K562 (cell line): Measurements from ENCODE around the gene ASCL2. TPM values are rescaled to one million over a fixed set of nuclear protein-coding genes. Genes with fewer than 3 reads are reported as not detected.

Experiments
- ATAC-seq: fragments of 200-7000 bp; cut with Tn5 transposase; 3 replicates; pipeline ENCODE4 v1.9.1; 2020; ENCODE audit warnings: moderate library complexity
- BruUV-seq: library from RNA; stranded (reverse); fragments of 400-500 nt; replicated peaks from 2 replicates; lab custom pipeline; 2021; lab: Mats Ljungman, UMichigan
- CTCF ChIA-PET: fragments of 300-600 bp; formaldehyde crosslinking; extraction: SDS; loops from one replicate; lab custom pipeline; 2021; ENCODE audit warnings: low intra/inter-chr PET ratio; lab: Yijun Ruan, JAX
- POLR2A ChIA-PET: fragments of 300-600, 350-650 bp; sonication (Branson Sonifier 250); formaldehyde crosslinking; extraction: SDS; loops from one replicate; lab custom pipeline; 2021; ENCODE audit warnings: antibody characterized with exemption, inconsistent platforms; lab: Yijun Ruan, JAX
- DNase-seq, 4 experiments: peaks; one replicate each; pipeline versions ENCODE4 v3.0.0 to v3.0.0-alpha.2; 2011 to 2018; ENCODE audit warnings: low spot score in 3 of 4, mixed read lengths in 3 of 4; ENCODE audit errors: extremely low read depth in 1 of 4
- FAIRE-seq: peaks from 2 replicates; lab custom pipeline; 2011; peaks lifted over from hg19 to GRCh38; lab: Jason Lieb, UNC
- H2AFZ ChIP-seq: 2 replicates; pipeline ENCODE4 v1.6.0; 2011; ENCODE audit warnings: low read depth, low read length, control low read depth, inconsistent platforms
- H3K27ac ChIP-seq: fragments of 200-600 bp; 3 replicates; pipeline ENCODE4 v1.8.0; 2011; ENCODE audit warnings: low read depth, mild to moderate bottlenecking, control low read depth, inconsistent platforms, low read length, moderate library complexity, mixed read lengths; ENCODE audit errors: extremely low read depth
- H3K27me3 ChIP-seq, 2 experiments: fragments of 300-600 bp in 1 of 2; 2 replicates in 1 of 2; 3 replicates in 1 of 2; pipeline versions ENCODE4 v1.6.0 to v1.8.0; 2011; ENCODE audit warnings: inconsistent platforms in 2 of 2, low read length in 2 of 2, mild to moderate bottlenecking in 1 of 2, mixed read lengths in 1 of 2, moderate library complexity in 1 of 2; ENCODE audit not compliant: control insufficient read depth in 2 of 2, insufficient read depth in 2 of 2
- H3K36me3 ChIP-seq: fragments of 300-600 bp; 3 replicates; pipeline ENCODE4 v1.8.0; 2011; ENCODE audit warnings: mild to moderate bottlenecking, low read length, inconsistent platforms; ENCODE audit not compliant: control insufficient read depth, insufficient read depth
- H3K4me1 ChIP-seq, 2 experiments: fragments of 200-600 bp in 1 of 2; replicated peaks in 1 of 2; 2 replicates in 1 of 2; 3 replicates in 1 of 2; pipeline versions ENCODE4 v1.5.1 to v1.8.0; 2011; ENCODE audit warnings: inconsistent platforms in 2 of 2, low read length in 2 of 2, mild to moderate bottlenecking in 1 of 2, mixed read lengths in 1 of 2, moderate library complexity in 1 of 2; ENCODE audit not compliant: control insufficient read depth in 2 of 2, insufficient read depth in 2 of 2
- H3K4me2 ChIP-seq: 2 replicates; pipeline ENCODE4 v1.6.1; 2011; ENCODE audit warnings: low read length, control low read depth, inconsistent platforms, mixed read lengths; ENCODE audit not compliant: insufficient read depth
- H3K4me3 ChIP-seq: fragments of 200-600 bp; sonication (generic), shearing (Covaris generic); 2 replicates; pipeline ENCODE4 v1.5.1; 2016; ENCODE audit warnings: control low read depth, inconsistent platforms
- H3K79me2 ChIP-seq: fragments of 200-600 bp; 3 replicates; pipeline ENCODE4 v1.8.0; 2011; ENCODE audit warnings: low read length, inconsistent platforms; ENCODE audit not compliant: control insufficient read depth, insufficient read depth
- H3K9ac ChIP-seq, 2 experiments: 2 replicates each; pipeline versions ENCODE4 v1.6.0 to v1.6.1; 2011; ENCODE audit warnings: low read depth in 2 of 2, low read length in 2 of 2, control low read depth in 1 of 2, inconsistent platforms in 1 of 2, mild to moderate bottlenecking in 1 of 2, mixed read lengths in 1 of 2; ENCODE audit not compliant: insufficient read depth in 1 of 2
- H3K9me1 ChIP-seq: one replicate; pipeline ENCODE4 v1.6.0; 2011; ENCODE audit warnings: inconsistent platforms, mild to moderate bottlenecking, low read length, moderate library complexity; ENCODE audit not compliant: control insufficient read depth, insufficient read depth
- H3K9me3 ChIP-seq: replicated peaks from 2 replicates; pipeline ENCODE4 v1.5.1; 2011; ENCODE audit warnings: low read depth, low read length, inconsistent platforms; ENCODE audit not compliant: control insufficient read depth, insufficient read depth
- H4K20me1 ChIP-seq: replicated peaks from 2 replicates; pipeline ENCODE4 v1.6.1; 2011; ENCODE audit warnings: low read length, inconsistent platforms, mixed read lengths; ENCODE audit not compliant: control insufficient read depth, insufficient read depth
- CEBPB ChIP-seq: fragments of 450-650 bp; IDR thresholded peaks from 2 replicates; pipeline ENCODE4 v1.6.1; 2016; ENCODE audit warnings: missing genetic modification characterization, missing compliant biosample characterization
- COPS2 ChIP-seq: fragments of 450-650 bp; conservative IDR thresholded peaks from 2 replicates; pipeline ENCODE4 v1.6.1; 2016; ENCODE audit warnings: mild to moderate bottlenecking, moderate library complexity
- NR2C1 ChIP-seq, 2 experiments: fragments of 450-650 bp; IDR thresholded peaks; 2 replicates each; pipeline ENCODE4 v1.6.1; 2017; ENCODE audit warnings: mild to moderate bottlenecking in 2 of 2, antibody characterized with exemption in 1 of 2, inconsistent platforms in 1 of 2, missing compliant biosample characterization in 1 of 2, missing genetic modification characterization in 1 of 2
- RBM17 ChIP-seq: fragments of 200-400 bp; formaldehyde crosslinking; IDR thresholded peaks from 2 replicates; pipeline ENCODE4 v1.6.1; 2017; ENCODE audit warnings: low read depth, mild to moderate bottlenecking, low read length, borderline replicate concordance
- ZBTB17 ChIP-seq: fragments of 450-650 bp; formaldehyde crosslinking; IDR thresholded peaks from 2 replicates; pipeline ENCODE4 v1.4.0; 2020; ENCODE audit warnings: mild to moderate bottlenecking
- ZBTB9 ChIP-seq: fragments of 450-650 bp; formaldehyde crosslinking; IDR thresholded peaks from 2 replicates; pipeline ENCODE4 v1.4.0; 2020; ENCODE audit warnings: mild to moderate bottlenecking, moderate library complexity
- ZKSCAN3 ChIP-seq: fragments of 250-450 bp; sonication (Bioruptor Pico); IDR thresholded peaks from 2 replicates; pipeline ENCODE4 v1.4.0; 2020
- ZNF12 ChIP-seq: sonication (generic); formaldehyde crosslinking; IDR thresholded peaks from 2 replicates; pipeline ENCODE4 v1.4.0; 2020; ENCODE audit warnings: mild to moderate bottlenecking, missing genetic modification reagents
- WGBS: fragments of 100-300 bp; shearing (Covaris generic); methylation state at CpG from one replicate; pipeline ENCODE4 v1.1.6; 2016; ENCODE audit warnings: low coverage, mixed read lengths; ENCODE audit not compliant: insufficient coverage; ENCODE audit errors: missing lambda C conversion rate; 5-methylcytosine and 5-hydroxymethylcytosine counted together
- in situ Hi-C: fragments of 300-500 bp; cut with MboI; formaldehyde crosslinking; loops from 4 replicates; pipeline ENCODE4 v1.15.0; 2018; ENCODE audit warnings: inconsistent platforms, mixed read lengths
- intact Hi-C: fragments of 100-400 bp; cut with micrococcal nuclease; formaldehyde crosslinking; loops from 2 replicates; pipeline ENCODE4 v1.14.2; 2022
- polyA plus RNA-seq, 8 experiments: library from polyadenylated mRNA; depleted of rRNA in 4 of 8; stranded (reverse) in 5 of 8; unstranded in 3 of 8; fragments of >200 nt; fragmentation: Nextera tagmentation in 2 of 8; fragmentation: Illumina TruSeq in 1 of 8; extraction: Ambion mirVana in 2 of 8; extraction: Trizol in 1 of 8; gene quantifications; 2 replicates each; pipeline versions ENCODE4 v1.2.1 to v1.2.3, GENCODE V29; 2011 to 2014; ENCODE audit warnings: inconsistent platforms in 1 of 8, missing spikeins in 1 of 8
- total RNA-seq, 7 experiments: library from RNA; depleted of rRNA in 6 of 7; stranded (reverse); fragments of >200 nt in 6 of 7; fragmentation: Illumina TruSeq in 2 of 7; extraction: Trizol in 2 of 7; gene quantifications; 2 replicates each; pipeline versions ENCODE4 v1.2.1 to v1.2.3, GENCODE V29; 2011 to 2021; ENCODE audit warnings: low replicate concordance in 1 of 7

ASCL2 gene
- total and polyA plus RNA-seq, 9 of the 15 experiments (the other 6 are each of a cell fraction or from before 2014, with no cell fraction given): 0.11 to 1.4 (median 0.36) TPM; not detected in 2

- Histone ChIP-seq H3K27me3 (peaks cover 0 to 29% of the 10 kb centered on the region in 2 experiments; a peak in 2 of 5 replicates), H3K27ac (no peak overlapping the region), H3K4me3 (no peak overlapping the region), H3K4me2 (peak overlapping the region; percentile 18; the same call in 1 of the 2 replicates), H3K9me3 (no peaks in the 10 kb centered on the region), H3K4me1 (peaks cover 21 to 30% of the 10 kb centered on the region in 2 experiments), H3K9ac (peak overlapping the region in 1 of 2 experiments; percentile 52; a peak in 1 of 4 replicates), H3K79me2 (no peaks in the 10 kb centered on the region), H3K36me3 (no peaks in the 10 kb centered on the region), H2AFZ (no peak overlapping the region; the same call in 1 of the 2 replicates), H3K9me1 (no peaks in the 10 kb centered on the region), H4K20me1 (no peaks in the 10 kb centered on the region)
- ChIA-PET CTCF (no interaction called here), POLR2A (interaction anchor here (0.6 to 1.1 kb wide), 2 partner anchors 14 to 852 kb away, joined by 3 read pairs; no protein-coding TSS in a partner anchor)
- FAIRE-seq (no peak), ATAC-seq (no peak), DNase-seq (no peak)
- in situ Hi-C loops (no loop called here), intact Hi-C loops (no loop called here)
- TF ChIP-seq CEBPB (tag) (no peak), ZKSCAN3 (CRISPR knock-in tag) (no peak), ZNF12 (no peak), NR2C1 (IDR thresholded peaks at IDR 0.05) (no peak), NR2C1 (tag; IDR thresholded peaks at IDR 0.05) (no peak)
- no TSS peak for BruUV-seq
- 11% methylated on average over 10 of the region's 10 CpGs for WGBS
Measured at GRCh38 chr11:2289859-2290258, 19.5 kb upstream of the ASCL2 start.

- ChIA-PET CTCF (no interaction called here), POLR2A (interaction anchor here (1.1 kb wide), 1 partner anchor 14 kb away, joined by 3 read pairs; no protein-coding TSS in a partner anchor)
- FAIRE-seq (no peak), DNase-seq (no peak), ATAC-seq (no peak)
- in situ Hi-C loops (no loop called here), intact Hi-C loops (no loop called here)
- Histone ChIP-seq H3K4me2 (peak overlapping the region; percentile 18; the same call in 1 of the 2 replicates), H3K4me1 (peaks cover 21 to 30% of the 10 kb centered on the region in 2 experiments), H2AFZ (no peak overlapping the region), H3K27me3 (peaks cover 0 to 24% of the 10 kb centered on the region in 2 experiments; a peak in 2 of 5 replicates), H3K79me2 (no peaks in the 10 kb centered on the region), H3K27ac (no peak overlapping the region), H3K4me3 (no peak overlapping the region), H3K9me3 (no peaks in the 10 kb centered on the region), H3K9ac (no peak overlapping the region), H4K20me1 (no peaks in the 10 kb centered on the region), H3K36me3 (no peaks in the 10 kb centered on the region), H3K9me1 (no peaks in the 10 kb centered on the region)
- TF ChIP-seq ZBTB9 (CRISPR knock-in tag) (no peak), COPS2 (no peak), ZBTB17 (CRISPR knock-in tag) (no peak), RBM17 (no peak)
- no TSS peak for BruUV-seq
- WGBS: 36% methylated on average over 6 of the region's 6 CpGs
Measured at GRCh38 chr11:2289350-2289749, 19.0 kb upstream of the ASCL2 start.
